Measurements from ENCODE around the gene KRTAP10-12.

- no peak for TF ChIP-seq POLR2A (IDR thresholded peaks at IDR 0.05)
- TF ChIP-seq, protein P1, sequence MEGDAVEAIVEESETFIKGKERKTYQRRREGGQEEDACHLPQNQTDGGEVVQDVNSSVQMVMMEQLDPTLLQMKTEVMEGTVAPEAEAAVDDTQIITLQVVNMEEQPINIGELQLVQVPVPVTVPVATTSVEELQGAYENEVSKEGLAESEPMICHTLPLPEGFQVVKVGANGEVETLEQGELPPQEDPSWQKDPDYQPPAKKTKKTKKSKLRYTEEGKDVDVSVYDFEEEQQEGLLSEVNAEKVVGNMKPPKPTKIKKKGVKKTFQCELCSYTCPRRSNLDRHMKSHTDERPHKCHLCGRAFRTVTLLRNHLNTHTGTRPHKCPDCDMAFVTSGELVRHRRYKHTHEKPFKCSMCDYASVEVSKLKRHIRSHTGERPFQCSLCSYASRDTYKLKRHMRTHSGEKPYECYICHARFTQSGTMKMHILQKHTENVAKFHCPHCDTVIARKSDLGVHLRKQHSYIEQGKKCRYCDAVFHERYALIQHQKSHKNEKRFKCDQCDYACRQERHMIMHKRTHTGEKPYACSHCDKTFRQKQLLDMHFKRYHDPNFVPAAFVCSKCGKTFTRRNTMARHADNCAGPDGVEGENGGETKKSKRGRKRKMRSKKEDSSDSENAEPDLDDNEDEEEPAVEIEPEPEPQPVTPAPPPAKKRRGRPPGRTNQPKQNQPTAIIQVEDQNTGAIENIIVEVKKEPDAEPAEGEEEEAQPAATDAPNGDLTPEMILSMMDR (IDR thresholded peaks at IDR 0.05): no peak
These were observed 1.3 kb upstream of the KRTAP10-12 start for GRCh38 chr21:44695641-44696040.

Measured in lower leg skin (tissue), 3 donors.